HT1080 (cell line): Measurements from ENCODE around the gene STK32C. TPM values are rescaled to one million over a fixed set of nuclear protein-coding genes. Genes with fewer than 3 reads are reported as not detected.

Source experiments
- DNase-seq: peaks from one replicate; pipeline ENCODE4 v3.0.0-alpha.2; 2015; ENCODE audit warnings: low read depth
- polyA plus RNA-seq, 2 experiments: library from polyadenylated mRNA; depleted of rRNA; stranded (reverse); fragments of >200 nt; gene quantifications; 2 replicates each; pipeline ENCODE4 v1.2.3, GENCODE V29; 2015
- total RNA-seq: library from RNA; depleted of rRNA; stranded (reverse); fragments of >200 nt; shearing (Covaris generic); gene quantifications from 2 replicates; pipeline ENCODE4 v1.2.3, GENCODE V29; 2014; rRNA removed

STK32C gene
- total RNA-seq, result 11.5 and 14.4 TPM in 2 replicates
- polyA plus RNA-seq (2015; cell fraction: cytosol; rRNA removed), result 18.6 and 22.4 TPM in 2 replicates
- polyA plus RNA-seq (2015; cell fraction: nucleus; rRNA removed), result 13.9 and 15.9 TPM in 2 replicates

- DNase-seq, result peak; percentile 53
Observed at GRCh38 chr10:132307823-132308586, at the start of gene STK32C. STK32C (minus strand) TSS chr10:132307950; CDS start chr10:132307833, 117 bp downstream.

- no peak for DNase-seq
Observed at GRCh38 chr10:132356621-132357195, 49.0 kb upstream of the STK32C start.

DNA sequence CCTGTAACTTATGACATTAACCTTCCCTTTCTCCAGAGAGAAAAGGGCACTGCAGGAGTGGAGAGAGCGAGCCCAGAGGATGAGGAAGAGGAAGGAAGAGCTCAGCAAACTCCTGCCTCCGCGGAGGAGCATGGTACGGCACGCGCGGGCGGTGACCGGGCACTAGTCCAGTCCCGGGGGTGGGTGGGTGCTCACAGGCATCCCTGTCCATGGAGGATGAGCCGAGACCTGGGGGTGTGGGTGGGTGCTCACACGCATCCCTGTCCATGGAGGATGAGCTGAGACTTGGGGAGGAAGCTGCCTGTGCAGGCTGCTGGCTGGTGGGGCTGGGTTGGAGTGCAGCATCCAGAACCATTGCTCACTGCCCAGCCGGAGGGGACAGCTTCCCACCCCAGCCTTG is 48.0 kb upstream of the STK32C start:
- no peak for DNase-seq

- no peak for DNase-seq
Observed at GRCh38 chr10:132355297-132355696, 47.5 kb upstream of the STK32C start.

GRCh38 chr10:132354356-132355094 is 46.8 kb upstream of the STK32C start:
- DNase-seq, result no peak

DNA sequence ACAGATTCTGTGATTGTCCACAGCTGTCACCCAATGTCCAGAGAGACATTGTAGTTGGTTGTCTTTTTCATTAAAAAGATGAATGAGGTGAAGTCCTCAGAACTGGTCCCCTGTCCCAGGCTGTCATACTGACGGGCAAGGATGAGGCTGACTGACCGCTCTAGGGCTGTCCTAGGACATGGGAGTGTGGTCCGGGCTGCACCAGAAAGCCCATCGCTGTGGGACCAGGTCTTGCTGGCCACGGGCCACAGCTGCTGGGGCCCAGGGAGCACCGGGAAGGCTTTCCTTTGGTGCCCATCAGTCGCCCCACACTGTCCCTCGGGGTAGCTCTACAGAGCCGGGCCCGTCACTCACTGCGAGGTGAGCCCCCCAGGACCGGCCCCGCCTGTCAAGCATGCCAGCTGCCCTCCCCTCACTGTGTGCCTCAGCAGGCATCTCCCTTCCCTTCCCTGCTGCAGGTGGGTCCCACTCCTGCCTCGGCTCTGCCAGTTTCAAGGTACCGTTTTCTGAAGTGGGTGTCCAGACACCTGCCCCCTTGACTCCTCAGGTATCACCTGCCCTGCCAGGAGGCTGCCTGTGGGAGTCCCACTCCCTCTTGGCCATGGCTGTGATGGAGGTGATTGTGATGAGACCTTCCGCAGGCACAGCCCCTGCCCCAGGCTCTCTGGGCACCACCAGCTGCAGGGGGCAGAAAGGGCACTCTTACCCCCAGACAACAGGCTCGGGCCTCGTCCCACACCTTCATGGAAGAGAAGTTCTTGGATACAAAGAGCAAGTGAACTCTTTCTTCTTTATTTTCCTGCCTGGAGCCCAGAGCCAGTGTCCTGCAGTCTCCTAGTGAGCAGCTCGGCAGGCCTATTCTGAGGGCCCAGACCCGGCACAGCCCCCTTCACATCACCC is 46.0 kb upstream of the STK32C start:
- no peak for DNase-seq

- DNase-seq, result peak; percentile 60
Observed at GRCh38 chr10:132352462-132353308, 44.9 kb upstream of the STK32C start.

- DNase-seq, result no peak
Observed at GRCh38 chr10:132351611-132352010, 43.9 kb upstream of the STK32C start.

DNA sequence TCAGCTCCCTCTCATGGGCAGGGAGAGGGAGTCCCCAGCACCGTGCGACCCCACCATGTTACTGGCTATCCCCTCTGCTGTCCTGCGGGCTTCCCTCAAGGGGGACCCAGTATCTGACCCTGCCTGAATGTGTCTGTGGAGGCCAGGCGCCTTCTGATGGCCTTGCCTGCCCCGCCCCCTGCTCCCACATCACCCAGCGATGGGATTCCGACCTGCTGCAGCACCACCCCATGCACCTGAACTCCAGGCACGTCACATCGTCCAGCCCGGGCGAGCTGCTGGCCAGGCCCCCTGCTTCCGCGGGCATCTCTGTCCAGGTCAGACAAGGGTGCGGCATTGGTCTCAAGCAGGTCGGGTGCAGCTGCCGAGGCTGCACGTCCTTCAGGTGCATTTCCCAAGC is 43.2 kb upstream of the STK32C start:
- no peak for DNase-seq

DNA sequence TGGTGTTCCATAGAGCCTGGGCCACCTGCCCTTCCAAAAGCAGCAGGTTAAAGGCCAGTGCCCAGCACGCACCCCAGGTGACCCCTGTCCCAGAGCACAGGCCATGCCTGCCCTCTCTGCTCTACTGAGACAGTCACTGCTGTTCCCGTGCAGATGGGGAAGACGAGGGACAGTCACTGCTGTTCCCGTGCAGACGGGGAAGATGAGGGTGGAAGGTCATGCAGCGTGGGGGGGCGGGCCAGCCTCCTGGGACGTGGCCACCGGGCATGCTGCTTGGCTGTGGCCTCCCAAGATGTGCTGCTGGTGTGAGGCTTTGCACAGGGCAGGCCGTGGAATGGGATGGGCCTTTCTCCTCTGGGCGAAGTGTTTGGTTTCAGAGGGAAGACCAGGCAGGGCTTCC is 42.6 kb upstream of the STK32C start:
- DNase-seq, result no peak

DNA sequence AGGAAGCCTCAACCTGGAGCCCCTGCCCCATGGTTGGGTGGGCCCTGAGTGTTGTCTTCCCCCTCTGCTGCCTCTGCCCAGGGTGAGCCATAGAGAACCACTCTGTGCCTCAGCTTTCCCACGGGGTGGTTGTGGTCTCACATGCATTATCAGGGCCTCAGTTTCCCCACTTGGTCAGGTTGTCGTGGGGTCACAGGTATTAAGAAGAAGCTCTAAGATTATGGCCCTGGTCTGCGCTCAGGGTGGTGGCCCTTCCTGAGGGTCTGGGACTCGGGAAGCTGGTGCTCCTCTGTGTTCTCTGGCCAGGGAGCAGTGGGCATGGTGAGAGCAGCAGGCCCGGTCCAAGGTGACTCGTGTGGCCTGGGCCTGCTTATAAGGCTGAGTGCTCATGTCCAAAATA is 42.0 kb upstream of the STK32C start:
- DNase-seq, result no peak

DNA sequence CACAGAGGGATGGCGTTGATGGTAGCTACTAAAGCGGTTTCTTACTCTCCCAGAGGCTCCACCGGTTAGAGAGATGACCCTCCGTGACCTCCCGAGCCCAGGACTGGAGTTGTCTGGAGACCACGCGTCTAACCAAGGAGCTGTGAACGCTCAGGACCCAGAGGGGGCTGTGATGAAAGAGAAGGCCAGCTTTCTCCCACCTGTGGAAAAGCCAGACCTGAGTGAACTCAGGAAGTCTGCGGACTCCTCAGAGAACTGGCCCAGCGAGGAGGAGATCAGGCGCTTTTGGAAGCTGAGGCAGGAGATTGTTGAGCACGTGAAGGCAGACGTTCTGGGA is 40.1 kb upstream of the STK32C start:
- no peak for DNase-seq

DNA sequence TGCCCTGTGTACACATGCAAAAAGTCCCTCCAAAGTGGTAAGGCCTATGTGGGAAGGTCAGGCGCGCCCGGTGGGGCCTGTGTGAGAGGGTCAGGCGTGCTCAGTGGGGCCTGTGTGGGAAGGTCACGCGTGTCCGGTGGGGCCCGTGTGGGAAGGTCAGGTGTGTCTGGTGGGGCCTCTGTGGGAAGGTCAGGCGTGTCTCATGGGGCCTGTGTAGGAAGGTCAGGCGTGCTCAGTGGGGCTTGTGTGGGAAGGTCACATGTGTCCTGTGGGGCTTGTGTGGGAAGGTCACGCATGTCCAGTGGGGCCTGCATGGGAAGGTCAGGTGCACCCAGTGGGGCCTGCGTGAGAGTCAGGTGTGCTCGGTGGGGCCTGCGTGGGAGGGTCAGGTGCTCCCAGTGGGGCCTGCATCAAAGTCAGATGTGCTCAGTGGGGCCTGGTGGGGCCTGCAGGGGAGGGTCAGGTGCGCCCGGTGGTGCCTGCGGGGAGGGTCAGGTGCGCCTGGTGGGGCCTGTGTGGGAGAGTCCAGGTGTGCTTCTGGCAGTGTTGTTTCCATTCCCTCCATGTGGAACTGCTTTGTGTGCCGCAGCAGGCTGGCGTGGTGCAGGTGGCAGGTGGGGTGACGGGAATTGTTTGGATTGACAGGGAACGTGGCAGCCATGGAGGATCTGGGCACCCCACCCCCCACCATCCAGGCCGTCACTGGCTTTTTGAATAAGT is 39.6 kb upstream of the STK32C start:
- DNase-seq, result no peak

GRCh38 chr10:132346806-132347205 is 39.1 kb upstream of the STK32C start:
- DNase-seq, result no peak

DNA sequence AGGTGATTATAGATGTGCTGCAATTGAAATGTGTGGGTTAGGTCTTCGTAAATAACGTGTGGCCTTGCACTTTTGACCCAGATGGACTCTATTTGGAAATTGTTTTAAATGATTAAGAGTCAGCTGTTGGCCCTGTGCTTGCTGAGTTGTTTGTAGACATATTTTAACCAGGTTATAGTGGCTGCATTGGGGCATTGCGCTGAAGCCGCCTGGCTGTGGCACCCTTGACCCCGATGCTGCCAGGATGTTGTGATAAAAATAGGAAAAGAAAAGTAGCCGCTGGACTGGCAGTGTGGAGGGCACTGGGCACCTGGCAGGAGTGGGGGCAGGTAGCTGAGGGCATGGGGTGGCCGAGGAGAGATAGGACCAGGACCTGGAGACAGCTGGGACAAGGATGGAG is 37.6 kb upstream of the STK32C start:
- no peak for DNase-seq

DNA sequence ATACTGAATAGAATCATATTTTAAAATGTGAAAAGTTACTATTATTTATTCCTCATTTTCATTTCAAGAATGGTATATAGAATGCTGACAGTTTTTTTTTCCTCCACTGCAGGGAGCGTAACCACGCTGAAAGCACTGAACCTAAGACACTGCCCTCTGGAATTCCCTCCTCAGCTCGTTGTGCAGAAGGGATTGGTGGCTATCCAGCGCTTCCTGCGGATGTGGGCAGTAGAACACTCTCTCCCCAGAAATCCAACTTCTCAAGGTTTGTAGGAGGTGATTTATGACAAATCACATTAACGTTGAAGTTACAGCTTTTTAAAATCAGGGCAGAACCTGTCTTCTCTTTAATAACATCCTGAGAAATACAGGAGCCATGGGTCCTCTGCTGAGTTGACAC is 36.6 kb upstream of the STK32C start:
- no peak for DNase-seq

- DNase-seq, result no peak
Observed at GRCh38 chr10:132342553-132342952, 34.8 kb upstream of the STK32C start.

DNA sequence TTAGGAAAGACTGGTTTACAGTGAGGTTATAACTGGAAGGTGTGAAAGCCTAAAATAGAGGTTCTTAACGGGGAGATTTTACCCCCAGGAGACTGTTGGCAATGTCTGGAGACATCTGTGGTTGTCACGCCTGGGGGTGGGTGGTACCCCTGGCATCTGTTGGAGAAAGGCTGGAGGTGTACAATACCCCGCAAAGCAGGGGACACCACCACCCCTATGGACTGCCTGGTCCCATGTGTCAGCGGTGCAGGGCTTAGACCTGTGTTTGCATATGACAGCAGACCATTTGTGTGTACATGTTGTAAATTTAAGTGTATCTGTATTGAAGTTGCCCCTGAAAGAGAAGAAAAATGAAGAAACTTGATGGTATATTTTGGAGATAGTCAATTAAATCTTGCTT is 34.0 kb upstream of the STK32C start:
- no peak for DNase-seq

GRCh38 chr10:132341017-132341416 is 33.3 kb upstream of the STK32C start:
- DNase-seq, result no peak

DNA sequence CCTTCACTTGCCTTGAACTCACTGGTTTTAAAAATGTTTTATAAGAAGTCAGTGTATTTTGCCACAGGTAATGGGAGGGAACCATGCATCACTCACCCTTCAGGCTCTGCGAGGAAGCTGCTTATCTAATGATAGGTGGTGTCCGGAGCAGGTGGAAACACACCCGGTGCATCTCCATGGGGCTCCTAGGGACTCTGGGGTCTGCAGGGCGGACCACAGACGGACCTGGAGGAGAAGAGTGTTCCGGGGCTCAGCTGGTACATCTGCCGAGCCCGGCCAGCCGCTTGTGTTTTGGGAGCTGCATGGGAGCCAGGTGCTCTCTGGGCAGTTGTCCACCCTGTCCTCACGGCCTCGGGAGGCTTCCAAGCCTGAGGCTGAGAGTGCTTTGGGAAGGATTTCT is 31.5 kb upstream of the STK32C start:
- no peak for DNase-seq
